ENCODE results near the gene RYR3. TPM values are rescaled to one million over a fixed set of nuclear protein-coding genes. Genes with fewer than 3 reads are reported as not detected.

Gene RYR3
- total RNA-seq, 4 donors from 2014 or later = 3.7 to 7.2 (median 4.5) TPM

DNA sequence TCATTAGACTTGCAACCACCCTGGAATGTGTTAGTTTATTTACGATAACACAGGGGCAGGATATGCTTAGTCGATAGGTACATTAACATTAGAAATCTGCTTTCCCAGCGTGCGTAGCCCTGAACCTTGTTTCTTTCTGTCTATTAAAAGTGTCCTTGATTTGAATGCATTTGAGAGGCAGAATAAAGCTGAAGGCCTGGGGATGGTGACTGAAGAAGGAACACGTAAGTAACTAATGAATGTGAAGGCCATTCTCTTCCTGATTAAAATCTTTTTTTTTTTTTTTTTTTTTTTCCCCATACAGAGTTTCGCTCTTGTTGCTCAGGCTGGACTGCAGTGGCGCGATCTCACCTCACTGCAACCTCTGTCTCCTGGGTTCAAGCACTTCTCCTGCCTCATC lies 514.7 kb downstream of the RYR3 start:
- H3K36me3 ChIP-seq = peaks cover 0 to 36% (median 2%) of the 10 kb centered on the region in 4 donors
- H3K4me3 ChIP-seq = no peak overlapping the region
- H3K9me3 ChIP-seq = peaks cover 0 to 12% (median 0%) of the 10 kb centered on the region in 4 donors
- no peak for TF ChIP-seq CTCF (IDR thresholded peaks at IDR 0.05)
- TF ChIP-seq POLR2AphosphoS5 (IDR thresholded peaks at IDR 0.05) = no peak
- no peak for TF ChIP-seq POLR2A (IDR thresholded peaks at IDR 0.05; ENCODE audit: low read depth)
- no peak for TF ChIP-seq EP300 (IDR thresholded peaks at IDR 0.05)
- H3K4me1 ChIP-seq = no peaks in the 10 kb centered on the region
- no peaks in the 10 kb centered on the region for H3K27me3 ChIP-seq
- no peak overlapping the region for H3K27ac ChIP-seq (replicated peaks in 1 of 4)
- intact Hi-C loops (cut with DNase I) = no loop called here
- DNase-seq (ENCODE audit: extremely low spot score) = no peak
- 93% methylated on average over 8 of the region's 8 CpGs for WGBS

- WGBS = 91% methylated on average over 4 of the region's 4 CpGs
- H3K9me3 ChIP-seq = peaks cover 0 to 12% (median 0%) of the 10 kb centered on the region in 4 donors
- H3K36me3 ChIP-seq = peaks cover 0 to 34% (median 2%) of the 10 kb centered on the region in 4 donors
- H3K4me1 ChIP-seq = no peaks in the 10 kb centered on the region
- no peak overlapping the region for H3K27ac ChIP-seq (replicated peaks in 1 of 4)
- intact Hi-C loops (cut with DNase I) = no loop called here
- H3K4me3 ChIP-seq = no peak overlapping the region
- TF ChIP-seq POLR2AphosphoS5 (IDR thresholded peaks at IDR 0.05) (no peak), EP300 (IDR thresholded peaks at IDR 0.05) (no peak), POLR2A (IDR thresholded peaks at IDR 0.05; ENCODE audit: low read depth) (no peak), CTCF (IDR thresholded peaks at IDR 0.05) (no peak)
- no peaks in the 10 kb centered on the region for H3K27me3 ChIP-seq
- no peak for DNase-seq (ENCODE audit: extremely low spot score)
Measured at GRCh38 chr15:33826201-33826600, 515.4 kb downstream of the RYR3 start.

DNA sequence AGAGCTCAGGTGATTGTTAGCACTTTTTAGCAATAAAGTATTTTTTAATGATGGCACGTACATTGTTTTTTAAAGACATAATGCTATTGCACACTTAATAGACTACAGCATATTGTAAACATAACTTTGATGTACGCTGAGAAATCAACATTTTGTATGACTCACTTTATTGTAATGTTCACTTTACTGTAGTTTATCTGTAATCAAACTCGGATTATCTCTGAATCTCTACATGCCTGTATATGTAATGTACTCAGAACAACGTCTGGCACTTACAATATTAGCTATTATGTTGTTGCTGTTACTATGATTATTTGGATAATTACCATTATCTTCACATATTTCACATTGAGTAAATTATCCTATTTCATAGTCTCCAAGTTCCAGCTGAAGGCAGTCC lies 519.6 kb downstream of the RYR3 start:
- peaks cover 0 to 12% (median 0%) of the 10 kb centered on the region in 4 donors for H3K9me3 ChIP-seq
- TF ChIP-seq CTCF (IDR thresholded peaks at IDR 0.05) (no peak), POLR2A (IDR thresholded peaks at IDR 0.05; ENCODE audit: low read depth) (no peak), POLR2AphosphoS5 (IDR thresholded peaks at IDR 0.05) (no peak), EP300 (IDR thresholded peaks at IDR 0.05) (no peak)
- no peaks in the 10 kb centered on the region for H3K4me1 ChIP-seq
- WGBS = 80% methylated on average over 4 of the region's 4 CpGs
- H3K27ac ChIP-seq (replicated peaks in 1 of 4) = no peak overlapping the region
- H3K4me3 ChIP-seq = no peak overlapping the region
- H3K27me3 ChIP-seq = no peaks in the 10 kb centered on the region
- intact Hi-C loops (cut with DNase I) = no loop called here
- H3K36me3 ChIP-seq = peaks cover 0 to 31% (median 0%) of the 10 kb centered on the region in 4 donors
- no peak for DNase-seq (ENCODE audit: extremely low spot score)

GRCh38 chr15:33831646-33832045 lies 520.9 kb downstream of the RYR3 start:
- H3K27ac ChIP-seq (replicated peaks in 1 of 4) = no peak overlapping the region
- H3K36me3 ChIP-seq = peaks cover 0 to 20% (median 0%) of the 10 kb centered on the region in 4 donors
- no peak overlapping the region for H3K4me3 ChIP-seq
- H3K27me3 ChIP-seq = no peaks in the 10 kb centered on the region
- DNase-seq (ENCODE audit: extremely low spot score) = no peak
- no peaks in the 10 kb centered on the region for H3K4me1 ChIP-seq
- intact Hi-C loops (cut with DNase I) = no loop called here
- TF ChIP-seq POLR2A (IDR thresholded peaks at IDR 0.05; ENCODE audit: low read depth) (no peak), EP300 (IDR thresholded peaks at IDR 0.05) (no peak), POLR2AphosphoS5 (IDR thresholded peaks at IDR 0.05) (no peak), CTCF (IDR thresholded peaks at IDR 0.05) (no peak)
- 85% methylated on average over 7 of the region's 7 CpGs for WGBS
- peaks cover 0 to 12% (median 0%) of the 10 kb centered on the region in 4 donors for H3K9me3 ChIP-seq

All from esophagus muscularis mucosa (tissue), 4 donors.